GM12878 (cell line): ENCODE data around the gene DNMT1. TPM values are rescaled to one million over a fixed set of nuclear protein-coding genes. Genes with fewer than 3 reads are reported as not detected.
A peak's percentile ranks its signal among the peaks of the same experiment; 100 is the strongest.

Experiments used
- ATAC-seq: fragments of 200-7000 bp; cut with Tn5 transposase; 3 replicates; pipeline ENCODE4 v1.9.1; 2020; ENCODE audit warnings: mild to moderate bottlenecking, moderate library complexity
- BruUV-seq: library from RNA; stranded (reverse); fragments of 400-500 nt; replicated peaks from 2 replicates; lab custom pipeline; 2021; lab: Mats Ljungman, UMichigan
- CTCF ChIA-PET: fragments of 300-600 bp; sonication (Branson Sonifier 250); formaldehyde crosslinking; extraction: SDS; loops from one replicate; lab custom pipeline; 2021; ENCODE audit warnings: inconsistent platforms; lab: Yijun Ruan, JAX
- POLR2A ChIA-PET: fragments of 350-600 bp; formaldehyde crosslinking; extraction: SDS; loops from one replicate; lab custom pipeline; 2021; ENCODE audit warnings: inconsistent platforms; lab: Charles Lee
- RAD21 ChIA-PET: fragments of 300-600 bp; sonication (Branson Sonifier 250); formaldehyde crosslinking; loops from one replicate; lab custom pipeline; 2023; ENCODE audit warnings: antibody characterized with exemption; ENCODE audit not compliant: unreplicated experiment; lab: Charles Lee
- SMC1A ChIA-PET: fragments of 300-600 bp; sonication (Branson Sonifier 250); formaldehyde crosslinking; loops from one replicate; lab custom pipeline; 2023; ENCODE audit not compliant: unreplicated experiment, uncharacterized antibody; lab: Charles Lee
- DNase-seq: peaks from one replicate; pipeline ENCODE4 v3.0.0-alpha.2; 2011; ENCODE audit warnings: low read depth, low spot score
- FAIRE-seq: peaks from 3 replicates; lab custom pipeline; 2011; peaks lifted over from hg19 to GRCh38; lab: Jason Lieb, UNC
- H2AFZ ChIP-seq: 2 replicates; pipeline ENCODE4 v1.6.0; 2011; ENCODE audit warnings: low read depth, low read length, control low read depth; ENCODE audit not compliant: control insufficient read depth
- H3K27ac ChIP-seq: 2 replicates; pipeline ENCODE4 v1.5.1; 2011; ENCODE audit warnings: control low read depth; ENCODE audit not compliant: control insufficient read depth, insufficient read depth
- H3K27me3 ChIP-seq, 2 experiments: replicated peaks in 1 of 2; 2 replicates each; pipeline versions ENCODE4 v1.6.0 to v1.6.1; 2011; ENCODE audit warnings: low read length in 1 of 2; ENCODE audit not compliant: control insufficient read depth in 2 of 2, insufficient read depth in 2 of 2
- H3K36me3 ChIP-seq, 2 experiments: 2 replicates each; pipeline ENCODE4 v1.5.1; 2011; ENCODE audit warnings: low read length in 1 of 2; ENCODE audit not compliant: control insufficient read depth in 2 of 2, insufficient read depth in 2 of 2
- H3K4me1 ChIP-seq: 2 replicates; pipeline ENCODE4 v1.6.1; 2011; ENCODE audit warnings: mild to moderate bottlenecking, low read length, moderate library complexity, mixed read lengths; ENCODE audit not compliant: control insufficient read depth, insufficient read depth
- H3K4me2 ChIP-seq: 2 replicates; pipeline ENCODE4 v1.6.0; 2011; ENCODE audit warnings: control low read depth; ENCODE audit not compliant: control insufficient read depth, insufficient read depth
- H3K4me3 ChIP-seq: fragments of 200-600 bp; sonication (generic); 2 replicates; pipeline ENCODE4 v1.5.1; 2016
- H3K79me2 ChIP-seq: 2 replicates; pipeline ENCODE4 v1.6.0; 2011; ENCODE audit warnings: low read length; ENCODE audit not compliant: control insufficient read depth, insufficient read depth
- H3K9ac ChIP-seq: 2 replicates; pipeline ENCODE4 v1.8.0; 2011; ENCODE audit warnings: low read length, control low read depth, mixed read lengths; ENCODE audit not compliant: control insufficient read depth, insufficient read depth
- H3K9me3 ChIP-seq: replicated peaks from 3 replicates; pipeline ENCODE4 v1.5.1; 2011; ENCODE audit warnings: mild to moderate bottlenecking, low read length; ENCODE audit not compliant: control insufficient read depth, insufficient read depth
- H4K20me1 ChIP-seq: 2 replicates; pipeline ENCODE4 v1.6.0; 2011; ENCODE audit not compliant: control insufficient read depth, insufficient read depth
- DPF2 ChIP-seq: fragments of 450-650 bp; IDR thresholded peaks from 2 replicates; pipeline ENCODE4 v1.6.1; 2017; ENCODE audit warnings: mild to moderate bottlenecking
- LARP7 ChIP-seq: fragments of 450-650 bp; IDR thresholded peaks from 2 replicates; pipeline ENCODE4 v1.6.1; 2017; ENCODE audit warnings: mild to moderate bottlenecking
- SPI1 ChIP-seq: IDR thresholded peaks from 2 replicates; pipeline ENCODE4 v1.6.1; 2011; ENCODE audit warnings: low read depth, mild to moderate bottlenecking, low read length, moderate library complexity, borderline replicate concordance; ENCODE audit not compliant: insufficient read depth
- TCF12 ChIP-seq: IDR thresholded peaks from 2 replicates; pipeline ENCODE4 v1.6.1; 2011; ENCODE audit warnings: low read depth, mild to moderate bottlenecking, low read length
- YY1 ChIP-seq: IDR thresholded peaks from 2 replicates; pipeline ENCODE4 v1.6.1; 2011; ENCODE audit warnings: low read depth, mild to moderate bottlenecking, low read length
- ZNF207 ChIP-seq: fragments of 450-650 bp; IDR thresholded peaks from 2 replicates; pipeline ENCODE4 v1.6.1; 2014; ENCODE audit warnings: antibody characterized with exemption, mild to moderate bottlenecking, borderline replicate concordance
- WGBS: methylation state at CpG from one replicate; pipeline ENCODE4 v1.1.6; 2016; ENCODE audit warnings: low lambda C conversion rate; ENCODE audit not compliant: insufficient replicate concordance, insufficient coverage; ENCODE audit errors: missing lambda C conversion rate; 5-methylcytosine and 5-hydroxymethylcytosine counted together
- in situ Hi-C: fragments of 300-500 bp; cut with MboI; formaldehyde crosslinking; loops from 9 replicates; pipeline ENCODE4 v1.14.3; 2018; ENCODE audit warnings: mixed read lengths
- intact Hi-C: fragments of 100-400 bp; cut with micrococcal nuclease; formaldehyde crosslinking; loops from one replicate; pipeline ENCODE4 v1.14.2; 2022; ENCODE audit not compliant: unreplicated experiment
- polyA plus RNA-seq, 11 experiments: library from polyadenylated mRNA; depleted of rRNA in 4 of 11; unstranded in 6 of 11; stranded (reverse) in 5 of 11; fragments of >200 nt; fragmentation: Nextera tagmentation in 4 of 11; fragmentation: Illumina TruSeq in 1 of 11; extraction: Ambion mirVana in 4 of 11; extraction: Trizol in 1 of 11; gene quantifications; 1 replicate in 1 of 11; 2 replicates in 10 of 11; pipeline versions ENCODE4 v1.2.1 to v1.2.3, GENCODE V29; 2011 to 2016; ENCODE audit warnings: inconsistent platforms in 2 of 11, missing spikeins in 2 of 11, low read depth in 1 of 11
- total RNA-seq, 4 experiments: library from RNA; depleted of rRNA in 3 of 4; stranded (reverse); fragments of >200 nt in 3 of 4; fragmentation: Illumina TruSeq in 1 of 4; extraction: Trizol in 1 of 4; gene quantifications; 2 replicates each; pipeline versions ENCODE4 v1.2.1 to v1.2.3, GENCODE V29; 2013 to 2021
- TF ChIP-seq, protein P1 (sequence below), 3 experiments: IDR thresholded peaks in 2 of 3; conservative IDR thresholded peaks in 1 of 3; 2 replicates each; pipeline ENCODE4 v1.5.1; 2011; ENCODE audit warnings: low read depth in 3 of 3, low read length in 3 of 3, mild to moderate bottlenecking in 3 of 3, control low read depth in 2 of 3, moderate library complexity in 2 of 3, inconsistent platforms in 1 of 3, mixed read lengths in 1 of 3; ENCODE audit not compliant: control insufficient read depth in 2 of 3, insufficient read depth in 1 of 3; ENCODE audit errors: extremely low read depth in 1 of 3
- TF ChIP-seq, protein P2 (sequence below): IDR thresholded peaks from 2 replicates; pipeline ENCODE4 v1.6.1; 2011; ENCODE audit warnings: borderline replicate concordance, low read depth, mild to moderate bottlenecking, moderate library complexity, low read length; ENCODE audit not compliant: insufficient read depth, poor library complexity, severe bottlenecking

The DNMT1 gene
- total and polyA plus RNA-seq, 10 of the 15 experiments (the other 5 are each of a cell fraction or from before 2014, with no cell fraction given), result 70.0 to 290 (median 133) TPM

DNA sequence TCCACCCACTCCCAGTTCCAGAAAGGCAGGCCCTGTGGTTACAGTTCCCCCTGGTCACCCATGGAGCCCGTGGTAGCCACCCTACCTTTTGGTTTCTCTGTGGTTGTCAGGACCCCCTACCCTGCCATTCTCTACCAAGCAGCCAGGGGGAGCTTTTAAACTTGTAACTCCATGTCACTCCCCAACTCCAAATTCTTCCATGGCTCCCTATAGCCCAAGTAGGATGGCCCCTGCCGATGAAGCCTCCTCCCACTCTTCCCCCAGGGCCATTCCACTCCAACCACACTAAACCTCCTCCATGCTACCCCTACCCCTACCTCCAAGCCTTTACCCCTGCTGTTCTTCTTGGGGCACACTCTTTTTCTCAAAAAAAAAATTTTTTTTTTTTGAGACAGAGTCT, 34.2 kb upstream of the DNMT1 start (continued):
- TF ChIP-seq, protein P1, sequence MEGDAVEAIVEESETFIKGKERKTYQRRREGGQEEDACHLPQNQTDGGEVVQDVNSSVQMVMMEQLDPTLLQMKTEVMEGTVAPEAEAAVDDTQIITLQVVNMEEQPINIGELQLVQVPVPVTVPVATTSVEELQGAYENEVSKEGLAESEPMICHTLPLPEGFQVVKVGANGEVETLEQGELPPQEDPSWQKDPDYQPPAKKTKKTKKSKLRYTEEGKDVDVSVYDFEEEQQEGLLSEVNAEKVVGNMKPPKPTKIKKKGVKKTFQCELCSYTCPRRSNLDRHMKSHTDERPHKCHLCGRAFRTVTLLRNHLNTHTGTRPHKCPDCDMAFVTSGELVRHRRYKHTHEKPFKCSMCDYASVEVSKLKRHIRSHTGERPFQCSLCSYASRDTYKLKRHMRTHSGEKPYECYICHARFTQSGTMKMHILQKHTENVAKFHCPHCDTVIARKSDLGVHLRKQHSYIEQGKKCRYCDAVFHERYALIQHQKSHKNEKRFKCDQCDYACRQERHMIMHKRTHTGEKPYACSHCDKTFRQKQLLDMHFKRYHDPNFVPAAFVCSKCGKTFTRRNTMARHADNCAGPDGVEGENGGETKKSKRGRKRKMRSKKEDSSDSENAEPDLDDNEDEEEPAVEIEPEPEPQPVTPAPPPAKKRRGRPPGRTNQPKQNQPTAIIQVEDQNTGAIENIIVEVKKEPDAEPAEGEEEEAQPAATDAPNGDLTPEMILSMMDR (IDR thresholded peaks at IDR 0.05 in 2 of 3, conservative IDR thresholded peaks at IDR 0.05 in 1 of 3; ENCODE audit: control insufficient read depth in 2 of 3, extremely low read depth in 1 of 3, insufficient read depth in 1 of 3, low read depth in 3 of 3, low read length in 3 of 3), result peak; percentile 46 to 73 (median 60)
- TF ChIP-seq ZNF207, result no peak
- peak; percentile 76; the same call in 1 of the 2 replicates for TF ChIP-seq YY1
- TF ChIP-seq, protein P2, sequence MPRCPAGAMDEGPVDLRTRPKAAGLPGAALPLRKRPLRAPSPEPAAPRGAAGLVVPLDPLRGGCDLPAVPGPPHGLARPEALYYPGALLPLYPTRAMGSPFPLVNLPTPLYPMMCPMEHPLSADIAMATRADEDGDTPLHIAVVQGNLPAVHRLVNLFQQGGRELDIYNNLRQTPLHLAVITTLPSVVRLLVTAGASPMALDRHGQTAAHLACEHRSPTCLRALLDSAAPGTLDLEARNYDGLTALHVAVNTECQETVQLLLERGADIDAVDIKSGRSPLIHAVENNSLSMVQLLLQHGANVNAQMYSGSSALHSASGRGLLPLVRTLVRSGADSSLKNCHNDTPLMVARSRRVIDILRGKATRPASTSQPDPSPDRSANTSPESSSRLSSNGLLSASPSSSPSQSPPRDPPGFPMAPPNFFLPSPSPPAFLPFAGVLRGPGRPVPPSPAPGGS, result no peak
- TF ChIP-seq, all 136 proteins: peak for 17

DNA sequence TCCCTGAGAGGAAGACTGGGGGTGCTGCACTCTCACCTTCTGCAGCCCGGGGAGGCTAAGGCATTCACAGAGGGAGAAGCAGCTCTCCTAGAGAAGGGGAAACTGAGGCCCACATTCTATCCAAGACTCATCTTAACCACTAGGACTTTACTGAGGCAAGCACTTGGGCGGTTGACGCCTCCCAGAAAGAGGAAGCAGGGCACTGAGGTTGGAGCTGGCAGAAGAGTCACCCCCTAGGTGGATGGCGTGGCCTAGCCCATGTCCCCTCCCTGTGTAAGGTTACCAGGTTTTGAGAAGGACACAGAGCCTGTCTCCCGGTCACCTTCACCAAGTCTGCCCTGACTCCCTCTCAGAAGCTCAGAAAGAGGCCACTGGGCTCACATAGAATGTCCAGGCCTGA, 33.6 kb upstream of the DNMT1 start:
- Histone ChIP-seq H3K9me3 (no peaks in the 10 kb centered on the region; the same call in 2 of the 3 replicates), H3K4me1 (peaks cover 32% of the 10 kb centered on the region), H3K4me3 (peak overlapping the region; percentile 90), H4K20me1 (no peaks in the 10 kb centered on the region), H3K36me3 (peaks cover 5 to 11% of the 10 kb centered on the region in 2 experiments; a peak in 3 of 4 replicates), H3K27me3 (no peaks in the 10 kb centered on the region), H3K27ac (peak overlapping the region; percentile 58), H2AFZ (no peak overlapping the region), H3K9ac (peak overlapping the region; percentile 60), H3K4me2 (peak overlapping the region; percentile 48), H3K79me2 (peaks cover 57% of the 10 kb centered on the region)
- no peak for DNase-seq
- no peak for FAIRE-seq
- BruUV-seq, result no TSS peak
- TF ChIP-seq DPF2 (0 out of 2 replicates have a peak, but pooled peaks have one; percentile 43), TCF12 (no peak), LARP7 (peak; percentile 46; the same call in 1 of the 2 replicates), SPI1 (peak; percentile 50; the same call in 1 of the 2 replicates)
- POLR2A ChIA-PET, result interaction anchor here (0.6 to 2.5 kb wide), 8 partner anchors 8 to 347 kb away, joined by 3 to 17 read pairs (median 5); no protein-coding TSS in a partner anchor
- WGBS, result 11% methylated on average over 5 of the region's 5 CpGs
- in situ Hi-C loops, result loop anchor here (25.0 kb wide), 1 partner anchor 1091 kb away; the partner anchor contains the start of genes OR7G3 and ZNF317
- CTCF ChIA-PET, result interaction anchor here (0.6 to 9.8 kb wide), 17 partner anchors 9 to 162 kb away, joined by 3 to 148 read pairs (median 4); partner anchors contain the start of genes ICAM1 and MRPL4
- intact Hi-C loops, result no loop called here
- peak; percentile 25 for ATAC-seq
- RAD21 ChIA-PET, result interaction anchor here (1.5 to 8.2 kb wide), 4 partner anchors 9 to 20 kb away, joined by 7 to 98 read pairs (median 10); partner anchors contain the start of gene MRPL4
- SMC1A ChIA-PET, result interaction anchor here (1.0 to 8.8 kb wide), 6 partner anchors 18 to 159 kb away, joined by 3 to 78 read pairs (median 6); partner anchors contain the start of gene DNMT1
